HCT116 (cell line): ENCODE results near the gene SLC43A3. TPM values are rescaled to one million over a fixed set of nuclear protein-coding genes. Genes with fewer than 3 reads are reported as not detected.
A peak's percentile ranks its signal among the peaks of the same experiment; 100 is the strongest.

Experiments
- ATAC-seq: fragments of 200-7000 bp; cut with Tn5 transposase; 2 replicates; pipeline ENCODE4 v1.9.1; 2020; ENCODE audit warnings: mild to moderate bottlenecking, moderate library complexity
- BruUV-seq: library from RNA; stranded (reverse); fragments of 400-500 nt; replicated peaks from 2 replicates; lab custom pipeline; 2021; lab: Mats Ljungman, UMichigan
- CTCF ChIA-PET: fragments of 300-600 bp; sonication (Branson Sonifier 250); formaldehyde crosslinking; loops from one replicate; lab custom pipeline; 2021; ENCODE audit warnings: antibody characterized with exemption; lab: Charles Lee
- POLR2A ChIA-PET: fragments of 300-600, 350-600 bp; sonication (Branson Sonifier 250); formaldehyde crosslinking; loops from one replicate; lab custom pipeline; 2021; ENCODE audit warnings: antibody characterized with exemption; lab: Charles Lee
- RAD21 ChIA-PET, 2 experiments: fragments of 300-600 bp; sonication (Branson Sonifier 250); formaldehyde crosslinking; loops; one replicate each; lab custom pipeline; 2023; ENCODE audit warnings: low total read pairs in 2 of 2; ENCODE audit not compliant: uncharacterized antibody in 2 of 2, unreplicated experiment in 2 of 2, low non-redundant PET in 1 of 2; lab: Charles Lee
- DNase-seq: peaks from one replicate; pipeline ENCODE4 v3.0.0-alpha.2; 2010; ENCODE audit warnings: low read depth, low spot score
- H2AFZ ChIP-seq: fragments of 200-600 bp; shearing (Covaris generic), sonication (generic); 2 replicates; pipeline ENCODE4 v1.6.1; 2017; ENCODE audit warnings: low read depth, mixed run types, mixed read lengths, antibody characterized with exemption, low read length; ENCODE audit not compliant: poor library complexity, severe bottlenecking
- H3K27ac ChIP-seq: 2 replicates; pipeline ENCODE4 v1.5.1; 2012; ENCODE audit warnings: low read depth, low read length
- H3K27me3 ChIP-seq: fragments of 200-600 bp; sonication (generic); 2 replicates; pipeline ENCODE4 v1.6.1; 2016; ENCODE audit warnings: mixed run types, low read length, mixed read lengths; ENCODE audit not compliant: insufficient read depth
- H3K36me3 ChIP-seq, 2 experiments: fragments of 200-500 bp in 1 of 2; fragments of 200-600 bp in 1 of 2; sonication (Bioruptor generic) in 1 of 2; sonication (generic) in 1 of 2; 2 replicates each; pipeline versions ENCODE4 v1.5.1 to v1.6.1; 2014 to 2016; ENCODE audit warnings: low read length in 2 of 2, inconsistent platforms in 1 of 2, mixed read lengths in 1 of 2, mixed run types in 1 of 2; ENCODE audit not compliant: insufficient read depth in 2 of 2, control insufficient read depth in 1 of 2
- H3K4me1 ChIP-seq, 2 experiments: fragments of 200-600 bp in 1 of 2; sonication (generic) in 1 of 2; 2 replicates each; pipeline versions ENCODE4 v1.5.1 to v1.6.1; 2012 to 2017; ENCODE audit warnings: low read length in 2 of 2, inconsistent platforms in 1 of 2, mild to moderate bottlenecking in 1 of 2, mixed read lengths in 1 of 2, mixed run types in 1 of 2, moderate library complexity in 1 of 2; ENCODE audit not compliant: insufficient read depth in 2 of 2, control insufficient read depth in 1 of 2
- H3K4me2 ChIP-seq: fragments of 200-600 bp; sonication (generic); 2 replicates; pipeline ENCODE4 v1.6.1; 2017; ENCODE audit warnings: mixed run types, low read length, mixed read lengths
- H3K4me3 ChIP-seq, 2 experiments: fragments of 200-600 bp in 1 of 2; sonication (generic) in 1 of 2; replicated peaks in 1 of 2; 2 replicates each; pipeline ENCODE4 v1.5.1; 2011 to 2016; ENCODE audit warnings: low read length in 2 of 2, control low read depth in 1 of 2, low read depth in 1 of 2, mild to moderate bottlenecking in 1 of 2, mixed read lengths in 1 of 2, mixed run types in 1 of 2
- H3K79me2 ChIP-seq: fragments of 200-600 bp; sonication (generic); 2 replicates; pipeline ENCODE4 v1.6.1; 2017; ENCODE audit warnings: mild to moderate bottlenecking, mixed run types, low read length, moderate library complexity, mixed read lengths; ENCODE audit not compliant: insufficient read depth
- H3K9ac ChIP-seq: fragments of 200-600 bp; sonication (generic); 2 replicates; pipeline ENCODE4 v1.6.1; 2016; ENCODE audit warnings: low read length, mixed read lengths
- H3K9me2 ChIP-seq: fragments of 200-600 bp; sonication (generic), shearing (Covaris generic); 2 replicates; pipeline ENCODE4 v1.6.1; 2017; ENCODE audit warnings: mixed run types, mild to moderate bottlenecking, moderate library complexity; ENCODE audit not compliant: insufficient read depth
- H3K9me3 ChIP-seq, 2 experiments: fragments of 200-500 bp in 1 of 2; fragments of 200-600 bp in 1 of 2; sonication (Bioruptor generic) in 1 of 2; sonication (generic) in 1 of 2; 2 replicates each; pipeline ENCODE4 v1.6.1; 2014 to 2017; ENCODE audit warnings: low read length in 2 of 2, mixed read lengths in 2 of 2, inconsistent platforms in 1 of 2, low read depth in 1 of 2, mild to moderate bottlenecking in 1 of 2, mixed run types in 1 of 2, moderate library complexity in 1 of 2; ENCODE audit not compliant: control insufficient read depth in 1 of 2, insufficient read depth in 1 of 2
- H4K20me1 ChIP-seq: fragments of 200-600 bp; sonication (generic), shearing (Covaris generic); 2 replicates; pipeline ENCODE4 v1.6.1; 2017; ENCODE audit warnings: mixed run types, mild to moderate bottlenecking, moderate library complexity; ENCODE audit not compliant: insufficient read depth
- RAD21 ChIP-seq: IDR thresholded peaks from 2 replicates; pipeline ENCODE4 v1.6.1; 2012; ENCODE audit warnings: low read depth, mild to moderate bottlenecking
- SRF ChIP-seq: IDR thresholded peaks from 2 replicates; pipeline ENCODE4 v1.6.1; 2012; ENCODE audit warnings: low read depth
- intact Hi-C: fragments of 100-400 bp; cut with micrococcal nuclease; formaldehyde crosslinking; loops from 2 replicates; pipeline ENCODE4 v1.10.0; 2022
- total RNA-seq: library from RNA; stranded (reverse); gene quantifications from one replicate; pipeline ENCODE4 v1.2.1, GENCODE V29; 2021; ENCODE audit not compliant: unreplicated experiment
- TF ChIP-seq, protein P1 (sequence below), 3 experiments: fragments of 200-600 bp in 1 of 3; sonication (generic) in 1 of 3; IDR thresholded peaks in 2 of 3; conservative IDR thresholded peaks in 1 of 3; 2 replicates each; pipeline ENCODE4 v1.5.1; 2012 to 2017; ENCODE audit warnings: low read depth in 2 of 3, low read length in 2 of 3, antibody characterized with exemption in 1 of 3, borderline replicate concordance in 1 of 3, control low read depth in 1 of 3, mild to moderate bottlenecking in 1 of 3, mixed read lengths in 1 of 3, mixed run types in 1 of 3, moderate library complexity in 1 of 3; ENCODE audit not compliant: insufficient read depth in 1 of 3

The SLC43A3 gene
- total RNA-seq, 1 experiment from 2014 or later: 36.9 TPM

- RAD21 ChIA-PET: interaction anchor here (0.6 to 2.1 kb wide), 4 partner anchors 39 to 183 kb away, joined by 3 to 5 read pairs (median 4); no protein-coding TSS in a partner anchor
- no peaks in the 10 kb centered on the region for H3K9me3 ChIP-seq
- intact Hi-C loops: loop anchor here (1.0 to 5.0 kb wide), 4 partner anchors 111 to 1054 kb away; no protein-coding TSS in a partner anchor
- H3K79me2 ChIP-seq: no peaks in the 10 kb centered on the region
- CTCF ChIA-PET: interaction anchor here (0.6 to 3.9 kb wide), 17 partner anchors 14 to 1055 kb away, joined by 3 to 41 read pairs (median 4); partner anchors contain the start of genes SLC43A1 and UBE2L6
- DNase-seq (no peak), ATAC-seq (peak; percentile 47)
- peak overlapping the region; percentile 57 for H3K9ac ChIP-seq
- H3K4me2 ChIP-seq: peak overlapping the region; percentile 98
- peaks cover 16 to 42% of the 10 kb centered on the region in 2 experiments; a peak in 3 of 4 replicates for H3K4me1 ChIP-seq
- no TSS peak for BruUV-seq
- peak overlapping the region; percentile 41 to 67 for H3K4me3 ChIP-seq
- POLR2A ChIA-PET: interaction anchor here (1.3 to 1.7 kb wide), 3 partner anchors 66 to 185 kb away, joined by 4 to 5 read pairs (median 4); no protein-coding TSS in a partner anchor
- H4K20me1 ChIP-seq: no peaks in the 10 kb centered on the region
- H3K27me3 ChIP-seq: no peaks in the 10 kb centered on the region
- peak overlapping the region; percentile 98 for H2AFZ ChIP-seq
- H3K27ac ChIP-seq: no peak overlapping the region
- H3K9me2 ChIP-seq: no peaks in the 10 kb centered on the region
- no peaks in the 10 kb centered on the region for H3K36me3 ChIP-seq
- TF ChIP-seq, protein P1, sequence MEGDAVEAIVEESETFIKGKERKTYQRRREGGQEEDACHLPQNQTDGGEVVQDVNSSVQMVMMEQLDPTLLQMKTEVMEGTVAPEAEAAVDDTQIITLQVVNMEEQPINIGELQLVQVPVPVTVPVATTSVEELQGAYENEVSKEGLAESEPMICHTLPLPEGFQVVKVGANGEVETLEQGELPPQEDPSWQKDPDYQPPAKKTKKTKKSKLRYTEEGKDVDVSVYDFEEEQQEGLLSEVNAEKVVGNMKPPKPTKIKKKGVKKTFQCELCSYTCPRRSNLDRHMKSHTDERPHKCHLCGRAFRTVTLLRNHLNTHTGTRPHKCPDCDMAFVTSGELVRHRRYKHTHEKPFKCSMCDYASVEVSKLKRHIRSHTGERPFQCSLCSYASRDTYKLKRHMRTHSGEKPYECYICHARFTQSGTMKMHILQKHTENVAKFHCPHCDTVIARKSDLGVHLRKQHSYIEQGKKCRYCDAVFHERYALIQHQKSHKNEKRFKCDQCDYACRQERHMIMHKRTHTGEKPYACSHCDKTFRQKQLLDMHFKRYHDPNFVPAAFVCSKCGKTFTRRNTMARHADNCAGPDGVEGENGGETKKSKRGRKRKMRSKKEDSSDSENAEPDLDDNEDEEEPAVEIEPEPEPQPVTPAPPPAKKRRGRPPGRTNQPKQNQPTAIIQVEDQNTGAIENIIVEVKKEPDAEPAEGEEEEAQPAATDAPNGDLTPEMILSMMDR (IDR thresholded peaks at IDR 0.05 in 2 of 3, conservative IDR thresholded peaks at IDR 0.05 in 1 of 3; ENCODE audit: borderline replicate concordance in 1 of 3, insufficient read depth in 1 of 3, low read depth in 2 of 3, low read length in 2 of 3): peak; percentile 78 to 94 (median 85)
- TF ChIP-seq RAD21 (peak; percentile 62), SRF (no peak)
These were observed 31.7 kb upstream of the SLC43A3 start for GRCh38 chr11:57458410-57459163.
